Tibial nerve (tissue), 4 donors: ENCODE measurements around the gene DEFB118. TPM values are rescaled to one million over a fixed set of nuclear protein-coding genes. Genes with fewer than 3 reads are reported as not detected.

ENCODE experiments used
- DNase-seq, 2 donors: peaks; one replicate each; pipeline ENCODE4 v3.0.0-alpha.2; 2019; ENCODE audit warnings: low spot score in 2 of 2
- H3K27ac ChIP-seq, 4 donors: fragments of 200-600 bp; sonication (generic) in 3 of 4; one replicate each; pipeline ENCODE4 v1.5.1; 2017 to 2019; ENCODE audit warnings: mild to moderate bottlenecking in 1 of 4
- H3K27me3 ChIP-seq, 2 donors: fragments of 200-600 bp; sonication (generic) in 1 of 2; one replicate each; pipeline versions ENCODE4 v1.5.1 to v1.6.0; 2017 to 2019
- H3K36me3 ChIP-seq, 3 donors: fragments of 200-600 bp; sonication (generic); one replicate each; pipeline ENCODE4 v1.5.1; 2018 to 2019
- H3K4me1 ChIP-seq, 4 donors: fragments of 200-600 bp; sonication (generic) in 3 of 4; one replicate each; pipeline ENCODE4 v1.5.1; 2017 to 2019
- H3K4me3 ChIP-seq, 4 donors: fragments of 200-600 bp; sonication (generic) in 3 of 4; one replicate each; pipeline ENCODE4 v1.5.1; 2017 to 2019; ENCODE audit warnings: mild to moderate bottlenecking in 1 of 4, moderate library complexity in 1 of 4
- H3K9me3 ChIP-seq, 4 donors: fragments of 200-600 bp; sonication (generic) in 3 of 4; one replicate each; pipeline ENCODE4 v1.5.1; 2017 to 2019
- EP300 ChIP-seq, 2 donors: sonication (generic); formaldehyde crosslinking; IDR thresholded peaks; one replicate each; pipeline ENCODE4 v1.6.1; 2017; ENCODE audit warnings: antibody characterized with exemption in 2 of 2, mild to moderate bottlenecking in 1 of 2
- POLR2A ChIP-seq, 2 donors: fragments of 450-650 bp; IDR thresholded peaks; one replicate each; pipeline ENCODE4 v1.6.1; 2017; ENCODE audit warnings: antibody characterized with exemption in 2 of 2, mild to moderate bottlenecking in 2 of 2, moderate library complexity in 2 of 2
- WGBS, 2 donors: methylation state at CpG; one replicate each; pipeline ENCODE4 v1.1.5; 2018; 5-methylcytosine and 5-hydroxymethylcytosine counted together
- small RNA-seq: library from RNA; depleted of rRNA; stranded (forward); fragments of <200 nt; gene quantifications from one replicate; pipeline ENCODE3, GENCODE V24; 2016
- total RNA-seq, 4 donors: library from RNA; depleted of rRNA; stranded (reverse); fragments of >200 nt; gene quantifications; one replicate each; pipeline ENCODE4 v1.1.0, GENCODE V29; 2016
- TF ChIP-seq, protein P1 (sequence below), 5 experiments: fragments of 200-600 bp in 3 of 5; fragments of 450-650 bp in 2 of 5; sonication (generic) in 3 of 5; IDR thresholded peaks; one replicate each; pipeline ENCODE4 v1.5.1; 2016 to 2019; ENCODE audit warnings: antibody characterized with exemption in 5 of 5, mild to moderate bottlenecking in 3 of 5, moderate library complexity in 2 of 5

Gene DEFB118
- total RNA-seq, 4 donors from 2014 or later, result not detected

DNA sequence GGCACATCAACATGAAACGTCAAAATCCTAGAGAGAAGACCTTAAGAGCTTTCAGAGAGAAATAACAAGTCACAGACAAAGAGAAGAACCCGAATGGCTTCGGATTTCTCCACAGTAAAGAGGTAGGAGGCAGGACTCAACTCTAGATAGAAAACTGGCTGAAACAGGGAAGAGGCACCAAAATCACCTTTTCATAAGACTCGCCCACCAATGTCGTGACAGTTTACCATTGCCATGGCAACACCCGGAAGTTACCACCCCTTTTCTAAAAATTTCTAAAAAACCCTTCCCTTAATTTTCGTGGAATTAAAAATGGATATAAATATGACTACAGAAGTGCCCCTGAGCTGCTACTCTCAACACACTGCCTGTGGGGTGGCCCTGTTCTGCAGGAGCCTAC lies 49.9 kb downstream of the DEFB118 start:
- no peak overlapping the region for H3K27ac ChIP-seq

More for the DNA sequence above, 49.9 kb downstream of the DEFB118 start:
- H3K27me3 ChIP-seq, result no peaks in the 10 kb centered on the region
- H3K36me3 ChIP-seq, result no peaks in the 10 kb centered on the region
- H3K4me3 ChIP-seq, result no peak overlapping the region
- H3K9me3 ChIP-seq, result peaks cover 0 to 4% (median 0%) of the 10 kb centered on the region in 4 donors
- no peaks in the 10 kb centered on the region for H3K4me1 ChIP-seq
- TF ChIP-seq POLR2A (IDR thresholded peaks at IDR 0.05), result no peak
- TF ChIP-seq, protein P1, sequence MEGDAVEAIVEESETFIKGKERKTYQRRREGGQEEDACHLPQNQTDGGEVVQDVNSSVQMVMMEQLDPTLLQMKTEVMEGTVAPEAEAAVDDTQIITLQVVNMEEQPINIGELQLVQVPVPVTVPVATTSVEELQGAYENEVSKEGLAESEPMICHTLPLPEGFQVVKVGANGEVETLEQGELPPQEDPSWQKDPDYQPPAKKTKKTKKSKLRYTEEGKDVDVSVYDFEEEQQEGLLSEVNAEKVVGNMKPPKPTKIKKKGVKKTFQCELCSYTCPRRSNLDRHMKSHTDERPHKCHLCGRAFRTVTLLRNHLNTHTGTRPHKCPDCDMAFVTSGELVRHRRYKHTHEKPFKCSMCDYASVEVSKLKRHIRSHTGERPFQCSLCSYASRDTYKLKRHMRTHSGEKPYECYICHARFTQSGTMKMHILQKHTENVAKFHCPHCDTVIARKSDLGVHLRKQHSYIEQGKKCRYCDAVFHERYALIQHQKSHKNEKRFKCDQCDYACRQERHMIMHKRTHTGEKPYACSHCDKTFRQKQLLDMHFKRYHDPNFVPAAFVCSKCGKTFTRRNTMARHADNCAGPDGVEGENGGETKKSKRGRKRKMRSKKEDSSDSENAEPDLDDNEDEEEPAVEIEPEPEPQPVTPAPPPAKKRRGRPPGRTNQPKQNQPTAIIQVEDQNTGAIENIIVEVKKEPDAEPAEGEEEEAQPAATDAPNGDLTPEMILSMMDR (IDR thresholded peaks at IDR 0.05), result no peak
- no peak for TF ChIP-seq EP300 (IDR thresholded peaks at IDR 0.05)
- DNase-seq, result no peak
- WGBS, 2 donors, result 76 to 84% methylated on average over 7 of the region's 7 CpGs

Small RNAs within 50 kb of the gene (small RNA-seq; reads per million reads assigned to genes)
- gene DEFB117 (not detected), gene RF00561 (not detected), gene RNA5SP480 (not detected)

Other genes with a start within 250 kb of the DEFB118 start
- gene DEFB115, start 110.9 kb upstream of the DEFB118 start, total RNA-seq, result not detected
- not detected for gene DEFB116, start 60.0 kb upstream of the DEFB118 start, total RNA-seq
- gene DEFB119, start 22.0 kb downstream of the DEFB118 start, total RNA-seq, result not detected
- not detected for gene DEFB121, start 37.6 kb downstream of the DEFB118 start, total RNA-seq
- gene DEFB123, start 72.0 kb downstream of the DEFB118 start, total RNA-seq, result not detected
- not detected for gene DEFB124, start 106.5 kb downstream of the DEFB118 start, total RNA-seq
- 10 to 100 TPM in 1 of 4 donors, 1 to 10 TPM in 3; 4.4 to 12.0 (median 5.5) TPM for gene REM1, start 106.7 kb downstream of the DEFB118 start, total RNA-seq
- gene HM13, start 145.8 kb downstream of the DEFB118 start, total RNA-seq, result 10 to 100 TPM; 54.8 to 86.7 (median 75.8) TPM
- 100 to 1,000 TPM; 524 to 962 (median 571) TPM for gene ID1, start 236.7 kb downstream of the DEFB118 start, total RNA-seq